Measurements from ENCODE around the gene MEI1. TPM values are rescaled to one million over a fixed set of nuclear protein-coding genes. Genes with fewer than 3 reads are reported as not detected.
A peak's percentile ranks its signal among the peaks of the same experiment; 100 is the strongest.

Gene MEI1
- total RNA-seq, 1 experiment from 2014 or later, result 0.35 TPM

- no peak for TF ChIP-seq ZMAT4 (CRISPR knock-in tag; IDR thresholded peaks at IDR 0.05)
- no peak for TF ChIP-seq ATF6 (CRISPR knock-in tag; IDR thresholded peaks at IDR 0.05)
- TF ChIP-seq GTF2I (CRISPR knock-in tag; conservative IDR thresholded peaks at IDR 0.05), result no peak
- peak; percentile 91 for TF ChIP-seq MYBL2 (CRISPR knock-in tag; IDR thresholded peaks at IDR 0.05)
- 0 out of 2 replicates have a peak, but pooled peaks have one; percentile 72 for TF ChIP-seq KAT7 (CRISPR knock-in tag; IDR thresholded peaks at IDR 0.05; ENCODE audit: borderline replicate concordance)
- TF ChIP-seq EMX1 (CRISPR knock-in tag; IDR thresholded peaks at IDR 0.05), result no peak
- TF ChIP-seq ZNF423 (CRISPR knock-in tag; IDR thresholded peaks at IDR 0.05), result no peak
- no peak for TF ChIP-seq NFATC4 (CRISPR knock-in tag; IDR thresholded peaks at IDR 0.05)
- TF ChIP-seq CBFB (CRISPR knock-in tag; IDR thresholded peaks at IDR 0.05; ENCODE audit: low read depth), result peak; percentile 88; the same call in 1 of the 2 replicates
- TF ChIP-seq AR (CRISPR knock-in tag; IDR thresholded peaks at IDR 0.05), result no peak
- TF ChIP-seq MXD4 (CRISPR knock-in tag; IDR thresholded peaks at IDR 0.05; ENCODE audit: borderline replicate concordance), result no peak
- TF ChIP-seq GRHL2 (CRISPR knock-in tag; IDR thresholded peaks at IDR 0.05; ENCODE audit: insufficient replicate concordance, severe bottlenecking), result no peak
- no peak for TF ChIP-seq ZNF219 (CRISPR knock-in tag; IDR thresholded peaks at IDR 0.05; ENCODE audit: borderline replicate concordance)
- TF ChIP-seq JUN (CRISPR knock-in tag; IDR thresholded peaks at IDR 0.05), result no peak
- TF ChIP-seq RELA (CRISPR knock-in tag; IDR thresholded peaks at IDR 0.05; ENCODE audit: borderline replicate concordance), result no peak; the same call in 1 of the 2 replicates
- no peak; the same call in none of the 2 replicates for TF ChIP-seq TEAD1 (CRISPR knock-in tag; IDR thresholded peaks at IDR 0.05)
- TF ChIP-seq ZBTB21 (CRISPR knock-in tag; IDR thresholded peaks at IDR 0.05; ENCODE audit: borderline replicate concordance), result peak; percentile 92
- no peak for TF ChIP-seq TEAD4 (CRISPR knock-in tag; IDR thresholded peaks at IDR 0.05)
- TF ChIP-seq NFE2L1 (CRISPR knock-in tag; IDR thresholded peaks at IDR 0.05), result no peak; the same call in none of the 2 replicates
- peak; percentile 50 for TF ChIP-seq HMGXB4 (CRISPR knock-in tag; IDR thresholded peaks at IDR 0.05)
- no peak for TF ChIP-seq ZNF512 (CRISPR knock-in tag; IDR thresholded peaks at IDR 0.05; ENCODE audit: borderline replicate concordance)
- TF ChIP-seq SOX15 (CRISPR knock-in tag; IDR thresholded peaks at IDR 0.05), result no peak
- TF ChIP-seq GABPB1 (CRISPR knock-in tag; IDR thresholded peaks at IDR 0.05), result peak; percentile 62; the same call in 1 of the 2 replicates
- TF ChIP-seq ZNF671 (CRISPR knock-in tag; IDR thresholded peaks at IDR 0.05), result no peak
- TF ChIP-seq CREM (CRISPR knock-in tag; IDR thresholded peaks at IDR 0.05), result peak; percentile 62
- no peak for TF ChIP-seq PRRX2 (CRISPR knock-in tag; IDR thresholded peaks at IDR 0.05)
- TF ChIP-seq NR1H2 (CRISPR knock-in tag; IDR thresholded peaks at IDR 0.05), result no peak
- TF ChIP-seq FOXK1 (CRISPR knock-in tag; IDR thresholded peaks at IDR 0.05), result peak; percentile 53; the same call in 1 of the 2 replicates
- peak; percentile 88; the same call in 1 of the 2 replicates for TF ChIP-seq TP53 (CRISPR knock-in tag; IDR thresholded peaks at IDR 0.05)
- no peak for TF ChIP-seq ATF3 (CRISPR knock-in tag; conservative IDR thresholded peaks at IDR 0.05)
These were observed 101.2 kb downstream of the MEI1 start, which contains the start of gene CCDC134 (continued) for GRCh38 chr22:41800348-41801146.

Data from WTC11 (cell line).